Measurements from ENCODE around the gene ATP1A2. TPM values are rescaled to one million over a fixed set of nuclear protein-coding genes. Genes with fewer than 3 reads are reported as not detected.

The ATP1A2 gene
- total RNA-seq, 2 experiments from 2014 or later, result not detected

- H3K9me3 Mint-ChIP-seq, result no peaks in the 10 kb centered on the region
- ChIA-PET POLR2A (no interaction called here), CTCF (interaction anchor here (2.0 kb wide), 1 partner anchor 65 kb away, joined by 5 read pairs; no protein-coding TSS in a partner anchor)
- H3K4me3 Mint-ChIP-seq, result no peak overlapping the region
- H3K4me1 Mint-ChIP-seq, result no peaks in the 10 kb centered on the region
- DNase-seq, result no peak
- peaks cover 6% of the 10 kb centered on the region for H3K27me3 Mint-ChIP-seq
- H3K27ac Mint-ChIP-seq, result no peak overlapping the region
- H3K36me3 Mint-ChIP-seq (ENCODE audit: low read depth), result no peaks in the 10 kb centered on the region
These were observed 71.8 kb downstream of the ATP1A2 start for GRCh38 chr1:160187407-160187806.

- Mint-ChIP-seq H3K9me3 (no peaks in the 10 kb centered on the region), H3K27ac (no peak overlapping the region), H3K4me3 (no peak overlapping the region), H3K27me3 (peaks cover 6% of the 10 kb centered on the region), H3K4me1 (no peaks in the 10 kb centered on the region), H3K36me3 (ENCODE audit: low read depth) (no peaks in the 10 kb centered on the region)
- ChIA-PET POLR2A (no interaction called here), CTCF (interaction anchor here (2.0 to 5.5 kb wide), 2 partner anchors 64 to 102 kb away, joined by 5 to 68 read pairs; no protein-coding TSS in a partner anchor)
- DNase-seq, result no peak
These were observed 72.8 kb downstream of the ATP1A2 start for GRCh38 chr1:160188341-160188740.

DNA sequence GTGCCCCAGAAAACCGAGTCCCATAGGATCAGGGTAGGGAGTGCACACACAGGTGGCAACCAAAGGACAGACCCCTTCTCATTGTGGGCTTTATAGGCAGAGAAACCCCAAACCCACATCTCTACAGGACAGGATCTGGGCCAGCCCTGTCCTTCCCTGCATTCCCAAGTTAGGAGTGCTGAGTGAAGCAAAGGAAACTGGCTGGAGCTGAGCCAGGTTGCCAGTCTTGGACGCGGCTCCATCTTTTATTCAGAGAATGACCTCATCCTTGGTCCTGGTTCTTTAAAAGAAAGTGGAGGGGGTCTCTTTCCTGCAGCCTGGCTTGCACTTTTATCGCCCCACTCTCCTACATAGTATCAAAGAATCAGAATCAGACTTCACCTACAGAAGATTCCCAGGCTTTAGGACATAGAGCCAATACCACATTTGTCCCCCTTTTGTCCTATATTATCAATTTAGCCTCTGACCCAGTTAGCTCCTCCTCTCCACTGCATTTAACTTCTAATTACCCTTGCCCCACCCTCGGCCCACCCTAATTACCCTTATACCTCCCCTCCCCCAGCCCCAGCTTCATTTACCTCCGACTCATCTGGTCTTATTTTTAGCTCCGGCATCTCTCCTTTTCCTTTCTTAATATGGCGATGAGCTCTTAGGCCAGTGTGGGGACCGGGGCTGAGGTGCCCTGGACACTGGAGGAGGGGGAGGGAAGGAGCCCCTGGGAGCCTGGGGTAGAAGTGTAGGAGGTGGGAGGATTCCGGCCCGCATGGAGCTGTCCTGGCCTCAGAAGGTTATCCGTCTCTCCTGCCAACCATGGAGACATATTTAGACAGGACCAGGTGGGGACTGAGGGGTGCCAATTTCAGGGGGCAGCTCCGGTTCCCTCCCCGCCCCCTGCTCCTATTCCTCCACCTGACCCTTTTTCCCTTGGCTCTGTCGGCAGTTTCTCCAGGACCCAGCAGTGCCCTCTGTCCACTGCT is 74.4 kb downstream of the ATP1A2 start, which contains the start of gene CASQ1:
Gene CASQ1, plus strand, starts transcription at position 927 of the 977 bp plus-strand sequence. CDS start 177 bp downstream, outside the sequence.
- no peak within 1 kb of the TSS for H3K27ac Mint-ChIP-seq
- H3K27me3 Mint-ChIP-seq, result peaks cover 4% of the 10 kb centered on the region
- H3K9me3 Mint-ChIP-seq, result no peaks in the 10 kb centered on the region
- no peak within 1 kb of the TSS for H3K4me3 Mint-ChIP-seq
- DNase-seq, result no peak
- POLR2A ChIA-PET, result no interaction called here
- H3K4me1 Mint-ChIP-seq, result no peaks in the 10 kb centered on the region
- CTCF ChIA-PET, result interaction anchor here (1.1 to 5.5 kb wide), 4 partner anchors 62 to 190 kb away, joined by 3 to 68 read pairs (median 21); no protein-coding TSS in a partner anchor
- no peaks in the 10 kb centered on the region for H3K36me3 Mint-ChIP-seq (ENCODE audit: low read depth)

GRCh38 chr1:160191756-160192155 is 76.2 kb downstream of the ATP1A2 start:
- POLR2A ChIA-PET, result interaction anchor here (1.6 kb wide), 1 partner anchor 100 kb away, joined by 8 read pairs; no protein-coding TSS in a partner anchor
- H3K27ac Mint-ChIP-seq, result no peak overlapping the region

DNA sequence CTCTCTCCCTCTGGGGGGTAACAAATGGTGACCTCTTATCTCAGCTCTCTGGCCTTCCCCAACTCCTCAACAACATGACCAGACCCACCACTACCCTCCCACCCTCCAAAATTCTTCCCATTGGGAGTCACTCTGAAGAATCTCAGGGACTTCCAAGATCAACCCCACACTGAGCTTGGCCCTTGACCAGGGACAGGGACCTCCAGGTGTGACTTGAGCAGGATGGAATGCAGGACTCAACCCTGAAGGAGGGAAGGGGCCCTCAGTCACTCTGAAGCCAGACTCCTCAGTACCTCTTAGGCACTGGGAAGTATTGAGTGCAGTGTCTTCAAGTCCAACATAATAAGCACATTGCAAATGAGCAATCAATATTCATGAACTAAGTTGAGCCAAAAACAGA is 76.7 kb downstream of the ATP1A2 start:
- ChIA-PET POLR2A (interaction anchor here (1.6 kb wide), 1 partner anchor 99 kb away, joined by 8 read pairs; no protein-coding TSS in a partner anchor), CTCF (interaction anchor here (0.6 to 5.5 kb wide), 4 partner anchors 60 to 98 kb away, joined by 3 to 68 read pairs (median 20); no protein-coding TSS in a partner anchor)
- DNase-seq, result no peak
- Mint-ChIP-seq H3K4me1 (no peaks in the 10 kb centered on the region), H3K9me3 (no peaks in the 10 kb centered on the region), H3K27ac (no peak overlapping the region), H3K4me3 (no peak overlapping the region), H3K36me3 (ENCODE audit: low read depth) (no peaks in the 10 kb centered on the region), H3K27me3 (peaks cover 4% of the 10 kb centered on the region)

More at GRCh38 chr1:160191756-160192155, 76.2 kb downstream of the ATP1A2 start:
- no peaks in the 10 kb centered on the region for H3K36me3 Mint-ChIP-seq (ENCODE audit: low read depth)
- H3K4me3 Mint-ChIP-seq, result no peak overlapping the region
- peaks cover 4% of the 10 kb centered on the region for H3K27me3 Mint-ChIP-seq
- DNase-seq, result no peak
- CTCF ChIA-PET, result interaction anchor here (0.6 to 5.5 kb wide), 4 partner anchors 61 to 99 kb away, joined by 3 to 68 read pairs (median 20); no protein-coding TSS in a partner anchor
- no peaks in the 10 kb centered on the region for H3K4me1 Mint-ChIP-seq
- H3K9me3 Mint-ChIP-seq, result no peaks in the 10 kb centered on the region

Other genes with a start within 250 kb of the ATP1A2 start
- gene CFAP45, start 215.6 kb upstream of the ATP1A2 start, total RNA-seq, result 1 to 10 TPM; 1.0 to 1.3 TPM
- gene TAGLN2, start 190.3 kb upstream of the ATP1A2 start, total RNA-seq, result 100 to 1,000 TPM; 548 to 554 TPM
- gene IGSF9, start 170.1 kb upstream of the ATP1A2 start, total RNA-seq, result not detected
- gene SLAMF9, start 161.5 kb upstream of the ATP1A2 start, total RNA-seq, result not detected
- gene PIGM, start 83.8 kb upstream of the ATP1A2 start, total RNA-seq, result 1 to 10 TPM; 5.2 to 5.7 TPM
- gene KCNJ10, start 45.6 kb upstream of the ATP1A2 start, total RNA-seq, result not detected
- gene KCNJ9, start 34.2 kb upstream of the ATP1A2 start, total RNA-seq, result not detected
- gene IGSF8, start 17.1 kb upstream of the ATP1A2 start, total RNA-seq, result 10 to 100 TPM; 30.5 to 31.6 TPM
- gene ATP1A4, start 35.8 kb downstream of the ATP1A2 start, total RNA-seq, result under 1 TPM in 1 of 2 experiments, not detected in 1; 0.33 TPM
- under 1 TPM in 1 of 2 experiments, not detected in 1; 0.35 TPM for gene CASQ1, start 74.8 kb downstream of the ATP1A2 start, total RNA-seq
- gene PEA15, start 89.6 kb downstream of the ATP1A2 start, total RNA-seq, result 10 to 100 TPM; 38.2 to 39.3 TPM
- gene DCAF8, start 146.8 kb downstream of the ATP1A2 start, total RNA-seq, result 100 to 1,000 TPM; 123 to 125 TPM
- 10 to 100 TPM; 53.8 to 60.8 TPM for gene PEX19, start 169.4 kb downstream of the ATP1A2 start, total RNA-seq
- 100 to 1,000 TPM; 145 to 146 TPM for gene COPA, start 227.5 kb downstream of the ATP1A2 start, total RNA-seq
- gene NCSTN, start 227.6 kb downstream of the ATP1A2 start, total RNA-seq, result 10 to 100 TPM; 64.5 to 65.3 TPM